Measurements from ENCODE around the gene MAGI1.
"Not testable (repeated sequence)": the region's sequence is repeated elsewhere in the genome, so short reads cannot be mapped to it uniquely, and the experiment has no call there.

The MAGI1 gene

GRCh38 chr3:65893631-65894030 is 145.1 kb downstream of the MAGI1 start:
- Histone ChIP-seq H3K27me3 (ENCODE audit: insufficient read depth, poor library complexity, severe bottlenecking) (no peaks in the 10 kb centered on the region), H3K4me3 (replicated peaks; ENCODE audit: insufficient read depth, low read length) (no peak overlapping the region), H3K27ac (replicated peaks) (no peak overlapping the region)
- DNase-seq (ENCODE audit: low read depth in 1 of 2, low spot score in 1 of 2) = no peak
- TF ChIP-seq CTCF (IDR thresholded peaks at IDR 0.05; ENCODE audit: insufficient read depth, low read length) = no peak
- TF ChIP-seq GABPA (IDR thresholded peaks at IDR 0.05; ENCODE audit: low read depth) = no peak
- TF ChIP-seq REST (IDR thresholded peaks at IDR 0.05; ENCODE audit: insufficient replicate concordance, low read depth) = no peak
- no peak for TF ChIP-seq SPI1 (IDR thresholded peaks at IDR 0.05; ENCODE audit: borderline replicate concordance, low read depth)
- TF ChIP-seq POLR2AphosphoS5 (IDR thresholded peaks at IDR 0.05; ENCODE audit: low read depth) = no peak

- H3K4me3 ChIP-seq (replicated peaks; ENCODE audit: insufficient read depth, low read length); H3K27me3 ChIP-seq (ENCODE audit: insufficient read depth, poor library complexity, severe bottlenecking); DNase-seq (ENCODE audit: low read depth in 1 of 2, low spot score in 1 of 2); H3K27ac ChIP-seq (replicated peaks): not testable (repeated sequence)
These were observed 147.2 kb downstream of the MAGI1 start for GRCh38 chr3:65891477-65891876.

- Histone ChIP-seq H3K4me3 (replicated peaks; ENCODE audit: insufficient read depth, low read length) (no peak overlapping the region), H3K27ac (replicated peaks) (no peak overlapping the region), H3K27me3 (ENCODE audit: insufficient read depth, poor library complexity, severe bottlenecking) (no peaks in the 10 kb centered on the region)
- DNase-seq (ENCODE audit: low read depth in 1 of 2, low spot score in 1 of 2) = no peak
- TF ChIP-seq SPI1 (IDR thresholded peaks at IDR 0.05; ENCODE audit: borderline replicate concordance, low read depth) (no peak), POLR2AphosphoS5 (IDR thresholded peaks at IDR 0.05; ENCODE audit: low read depth) (no peak), GABPA (IDR thresholded peaks at IDR 0.05; ENCODE audit: low read depth) (no peak), CTCF (IDR thresholded peaks at IDR 0.05; ENCODE audit: insufficient read depth, low read length) (no peak), REST (IDR thresholded peaks at IDR 0.05; ENCODE audit: insufficient replicate concordance, low read depth) (no peak)
These were observed 148.4 kb downstream of the MAGI1 start for GRCh38 chr3:65890328-65890727.

- H3K27me3 ChIP-seq (ENCODE audit: insufficient read depth, poor library complexity, severe bottlenecking) = no peaks in the 10 kb centered on the region
- no peak overlapping the region for H3K27ac ChIP-seq (replicated peaks)
- no peak for DNase-seq (ENCODE audit: low read depth in 1 of 2, low spot score in 1 of 2)
- no peak for TF ChIP-seq GABPA (IDR thresholded peaks at IDR 0.05; ENCODE audit: low read depth)
- no peak for TF ChIP-seq SPI1 (IDR thresholded peaks at IDR 0.05; ENCODE audit: borderline replicate concordance, low read depth)
- no peak overlapping the region for H3K4me3 ChIP-seq (replicated peaks; ENCODE audit: insufficient read depth, low read length)
These were observed 149.0 kb downstream of the MAGI1 start for GRCh38 chr3:65889707-65890099.

DNA sequence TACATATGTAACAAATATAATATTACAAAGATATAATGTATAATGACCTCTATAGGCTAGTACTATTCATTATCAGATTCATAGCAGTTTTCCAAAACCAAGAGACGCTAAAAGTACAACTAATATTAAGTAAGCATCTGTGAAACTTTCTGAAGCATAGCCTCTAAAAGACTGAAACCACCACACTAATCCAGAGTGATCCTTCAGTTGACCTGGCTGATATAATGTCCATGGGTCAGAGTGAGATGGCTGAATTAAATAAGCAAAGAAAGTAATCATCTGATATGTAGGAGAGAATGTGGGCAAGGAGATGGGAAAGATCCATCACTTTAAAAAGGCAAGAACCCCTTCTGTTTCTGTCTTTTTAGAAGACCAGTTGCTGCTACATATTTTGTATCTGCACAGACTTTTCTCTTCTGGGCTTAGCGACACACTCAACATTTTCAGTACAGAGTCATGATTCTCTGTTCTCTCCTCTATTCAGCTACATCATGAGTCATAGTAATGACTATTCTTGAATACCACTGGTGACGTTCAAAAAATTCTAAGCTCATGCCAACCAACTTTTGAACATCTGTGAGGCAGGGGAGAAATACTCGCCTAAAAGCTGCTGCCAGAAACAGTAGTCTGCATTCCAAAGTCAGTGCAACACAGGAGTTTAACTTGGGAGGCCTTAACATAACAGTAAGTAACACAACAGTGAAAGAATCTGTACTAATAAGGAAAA is 149.6 kb downstream of the MAGI1 start:
- H3K27ac ChIP-seq (replicated peaks) = no peak overlapping the region
- TF ChIP-seq SPI1 (IDR thresholded peaks at IDR 0.05; ENCODE audit: borderline replicate concordance, low read depth) (no peak), CTCF (IDR thresholded peaks at IDR 0.05; ENCODE audit: insufficient read depth, low read length) (no peak), POLR2AphosphoS5 (IDR thresholded peaks at IDR 0.05; ENCODE audit: low read depth) (no peak), REST (IDR thresholded peaks at IDR 0.05; ENCODE audit: insufficient replicate concordance, low read depth) (no peak), GABPA (IDR thresholded peaks at IDR 0.05; ENCODE audit: low read depth) (no peak)
- no peaks in the 10 kb centered on the region for H3K27me3 ChIP-seq (ENCODE audit: insufficient read depth, poor library complexity, severe bottlenecking)
- no peak for DNase-seq (ENCODE audit: low read depth in 1 of 2, low spot score in 1 of 2)
- no peak overlapping the region for H3K4me3 ChIP-seq (replicated peaks; ENCODE audit: insufficient read depth, low read length)

Measured in HL-60 (cell line).